AG09319 (cell line): ENCODE results near the gene HOXD3.

Experiments used
- DNase-seq: peaks from one replicate; pipeline ENCODE4 v3.0.0-alpha.2; 2010; ENCODE audit warnings: low read depth; ENCODE audit errors: extremely low read depth
- TF ChIP-seq, protein P1 (sequence below): IDR thresholded peaks from 2 replicates; pipeline ENCODE4 v1.5.1; 2011; ENCODE audit warnings: low read depth, mild to moderate bottlenecking, inconsistent platforms, low read length, moderate library complexity

The HOXD3 gene

DNA sequence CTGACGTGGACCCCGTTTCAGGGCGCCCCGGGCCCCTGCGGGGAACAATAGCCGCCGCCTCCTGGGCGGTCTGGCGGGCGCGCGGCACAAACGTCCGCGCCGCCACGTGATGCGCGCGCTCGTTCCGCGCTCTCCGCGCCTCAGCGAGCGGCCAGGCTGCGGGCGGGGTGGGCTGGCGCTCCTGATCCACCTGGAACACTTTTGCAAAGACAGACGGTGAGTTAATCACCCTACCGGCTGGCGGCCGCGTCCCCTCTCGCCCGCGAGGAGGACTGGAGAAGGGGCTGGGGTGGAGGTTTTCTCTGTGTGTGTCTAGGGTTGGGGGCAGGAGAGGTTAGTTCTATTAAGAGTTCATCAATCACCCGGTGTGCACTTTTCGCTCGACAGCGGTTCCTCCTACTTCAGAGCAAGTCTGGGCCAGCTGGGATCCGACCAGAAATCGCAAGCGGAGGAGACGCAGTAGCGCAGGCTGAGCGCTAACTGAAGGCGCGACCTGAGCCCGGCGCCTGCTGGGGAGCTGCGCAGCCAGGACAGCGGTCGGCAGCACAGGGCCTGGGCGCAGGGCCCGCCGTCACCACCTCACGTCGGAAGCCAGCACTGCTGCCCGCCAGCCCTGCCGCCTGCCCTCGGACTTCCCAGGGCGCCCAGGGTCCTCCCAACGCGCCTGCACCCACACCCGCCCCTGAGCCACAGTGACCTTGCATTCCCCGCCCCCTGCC lies 21.1 kb downstream of the HOXD3 start:
- DNase-seq, result no peak
- TF ChIP-seq, protein P1, sequence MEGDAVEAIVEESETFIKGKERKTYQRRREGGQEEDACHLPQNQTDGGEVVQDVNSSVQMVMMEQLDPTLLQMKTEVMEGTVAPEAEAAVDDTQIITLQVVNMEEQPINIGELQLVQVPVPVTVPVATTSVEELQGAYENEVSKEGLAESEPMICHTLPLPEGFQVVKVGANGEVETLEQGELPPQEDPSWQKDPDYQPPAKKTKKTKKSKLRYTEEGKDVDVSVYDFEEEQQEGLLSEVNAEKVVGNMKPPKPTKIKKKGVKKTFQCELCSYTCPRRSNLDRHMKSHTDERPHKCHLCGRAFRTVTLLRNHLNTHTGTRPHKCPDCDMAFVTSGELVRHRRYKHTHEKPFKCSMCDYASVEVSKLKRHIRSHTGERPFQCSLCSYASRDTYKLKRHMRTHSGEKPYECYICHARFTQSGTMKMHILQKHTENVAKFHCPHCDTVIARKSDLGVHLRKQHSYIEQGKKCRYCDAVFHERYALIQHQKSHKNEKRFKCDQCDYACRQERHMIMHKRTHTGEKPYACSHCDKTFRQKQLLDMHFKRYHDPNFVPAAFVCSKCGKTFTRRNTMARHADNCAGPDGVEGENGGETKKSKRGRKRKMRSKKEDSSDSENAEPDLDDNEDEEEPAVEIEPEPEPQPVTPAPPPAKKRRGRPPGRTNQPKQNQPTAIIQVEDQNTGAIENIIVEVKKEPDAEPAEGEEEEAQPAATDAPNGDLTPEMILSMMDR, result no peak

DNA sequence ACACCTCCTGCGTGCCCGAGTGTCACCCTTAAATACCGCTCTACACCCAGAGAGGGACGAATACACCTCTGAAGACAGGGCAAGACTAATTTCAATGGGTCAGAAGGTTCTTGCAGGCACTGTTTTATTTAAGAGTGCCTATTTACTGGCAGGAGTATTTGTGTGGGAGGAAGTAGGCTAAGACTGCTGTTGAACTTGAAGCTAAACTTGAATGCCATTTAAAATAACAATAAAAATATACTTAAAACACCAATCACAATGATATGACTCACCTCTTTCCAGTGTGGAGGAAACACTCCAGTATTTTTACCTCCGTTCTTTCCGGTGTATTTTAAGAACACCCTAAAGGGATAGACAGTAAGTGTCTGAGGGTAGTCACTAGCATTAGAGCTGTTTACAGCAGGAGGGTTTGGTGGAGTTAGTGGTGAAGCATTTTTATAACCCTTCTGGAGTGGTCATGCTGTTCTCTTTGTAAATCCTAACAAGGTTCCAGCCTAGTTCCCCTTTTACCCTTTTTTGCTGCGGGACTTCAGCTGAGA lies 21.7 kb downstream of the HOXD3 start:
- TF ChIP-seq, protein P1, result no peak
- DNase-seq, result no peak

- DNase-seq, result no peak
- TF ChIP-seq, protein P1, result no peak
Observed at GRCh38 chr2:176181551-176181950, 24.4 kb downstream of the HOXD3 start.

DNA sequence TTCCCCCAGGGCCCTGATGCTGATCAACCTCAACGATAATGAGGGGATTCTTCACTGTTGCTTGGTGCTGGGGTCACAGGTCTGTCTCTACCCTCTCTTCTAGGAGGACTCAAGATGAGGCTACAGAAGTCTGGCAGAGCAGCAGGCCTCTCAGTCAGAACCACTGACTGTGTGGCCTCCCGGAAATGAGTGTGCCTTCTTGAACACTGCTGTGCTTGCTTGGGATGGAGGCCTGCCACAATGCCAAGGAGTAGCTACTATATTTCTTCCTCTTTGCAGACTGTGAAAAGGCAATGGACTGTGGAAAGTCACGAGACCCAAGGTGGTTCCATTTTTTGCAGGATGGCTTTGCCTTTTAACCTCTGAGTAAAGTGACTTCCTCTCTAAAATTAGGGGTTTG lies 25.6 kb downstream of the HOXD3 start:
- DNase-seq, result no peak
- TF ChIP-seq, protein P1, result no peak

- no peak for DNase-seq
- TF ChIP-seq, protein P1, result no peak
Observed at GRCh38 chr2:176184749-176185148, 27.6 kb downstream of the HOXD3 start.

- DNase-seq, result no peak
- TF ChIP-seq, protein P1, result no peak
Observed at GRCh38 chr2:176186024-176186423, 28.9 kb downstream of the HOXD3 start.

- TF ChIP-seq, protein P1, result no peak
- DNase-seq, result no peak
Observed at GRCh38 chr2:176187200-176187898, 30.2 kb downstream of the HOXD3 start.
